ENCODE measurements around the gene RGMB. TPM values are rescaled to one million over a fixed set of nuclear protein-coding genes. Genes with fewer than 3 reads are reported as not detected.

Gene RGMB
- total RNA-seq, 1 donor from 2014 or later: 11.0 TPM

GRCh38 chr5:98765815-98766214 lies 7.6 kb upstream of the RGMB start:
- Mint-ChIP-seq H3K4me1 (peaks cover 21% of the 10 kb centered on the region), H3K27me3 (ENCODE audit: low read depth) (peaks cover 27% of the 10 kb centered on the region), H3K27ac (no peak overlapping the region), H3K9me3 (peaks cover 10% of the 10 kb centered on the region), H3K36me3 (peaks cover 4% of the 10 kb centered on the region), H3K4me3 (no peak overlapping the region)
- DNase-seq (ENCODE audit: low spot score in 2 of 2, unreplicated experiment in 2 of 2): no peak
- no peak for TF ChIP-seq CTCF (IDR thresholded peaks at IDR 0.05; ENCODE audit: unreplicated experiment)

GRCh38 chr5:98767581-98767980 lies 5.9 kb upstream of the RGMB start:
- DNase-seq (ENCODE audit: low spot score in 2 of 2, unreplicated experiment in 2 of 2): no peak
- H3K27me3 Mint-ChIP-seq (ENCODE audit: low read depth): peaks cover 35% of the 10 kb centered on the region
- no peak overlapping the region for H3K4me3 Mint-ChIP-seq
- H3K36me3 Mint-ChIP-seq: no peaks in the 10 kb centered on the region
- H3K27ac Mint-ChIP-seq: no peak overlapping the region
- H3K9me3 Mint-ChIP-seq: peaks cover 1% of the 10 kb centered on the region
- no peak for TF ChIP-seq CTCF (IDR thresholded peaks at IDR 0.05; ENCODE audit: unreplicated experiment)
- H3K4me1 Mint-ChIP-seq: peaks cover 30% of the 10 kb centered on the region

- Mint-ChIP-seq H3K4me1 (peaks cover 38% of the 10 kb centered on the region), H3K9me3 (no peaks in the 10 kb centered on the region), H3K27me3 (ENCODE audit: low read depth) (peaks cover 42% of the 10 kb centered on the region), H3K36me3 (no peaks in the 10 kb centered on the region), H3K4me3 (peak overlapping the region; percentile 76), H3K27ac (no peak overlapping the region)
- no peak for DNase-seq (ENCODE audit: low spot score in 2 of 2, unreplicated experiment in 2 of 2)
- peak; percentile 57 for TF ChIP-seq CTCF (IDR thresholded peaks at IDR 0.05; ENCODE audit: unreplicated experiment)
Observed at GRCh38 chr5:98768160-98768959, 5.1 kb upstream of the RGMB start.

- H3K27ac Mint-ChIP-seq: no peak overlapping the region
- no peak for DNase-seq (ENCODE audit: low spot score in 2 of 2, unreplicated experiment in 2 of 2)
- H3K4me1 Mint-ChIP-seq: peaks cover 38% of the 10 kb centered on the region
- H3K9me3 Mint-ChIP-seq: no peaks in the 10 kb centered on the region
- no peak for TF ChIP-seq CTCF (IDR thresholded peaks at IDR 0.05; ENCODE audit: unreplicated experiment)
- peak overlapping the region; percentile 76 for H3K4me3 Mint-ChIP-seq
- no peaks in the 10 kb centered on the region for H3K36me3 Mint-ChIP-seq
- H3K27me3 Mint-ChIP-seq (ENCODE audit: low read depth): peaks cover 42% of the 10 kb centered on the region
Observed at GRCh38 chr5:98768960-98769209, 4.6 kb upstream of the RGMB start.

- peak in 1 of 2 experiments; percentile 61 for DNase-seq (ENCODE audit: low spot score in 2 of 2, unreplicated experiment in 2 of 2)
- peak; percentile 46 for TF ChIP-seq CTCF (IDR thresholded peaks at IDR 0.05; ENCODE audit: unreplicated experiment)
- H3K9me3 Mint-ChIP-seq: no peaks in the 10 kb centered on the region
Observed at GRCh38 chr5:98769210-98769958, 4.1 kb upstream of the RGMB start.

More at GRCh38 chr5:98769210-98769958, 4.1 kb upstream of the RGMB start:
- H3K4me1 Mint-ChIP-seq: peaks cover 38% of the 10 kb centered on the region
- peak overlapping the region; percentile 9 for H3K27ac Mint-ChIP-seq
- peaks cover 42% of the 10 kb centered on the region for H3K27me3 Mint-ChIP-seq (ENCODE audit: low read depth)
- H3K36me3 Mint-ChIP-seq: no peaks in the 10 kb centered on the region
- peak overlapping the region; percentile 76 for H3K4me3 Mint-ChIP-seq
